ENCODE measurements around the gene ACSS3.

Gene ACSS3

DNA sequence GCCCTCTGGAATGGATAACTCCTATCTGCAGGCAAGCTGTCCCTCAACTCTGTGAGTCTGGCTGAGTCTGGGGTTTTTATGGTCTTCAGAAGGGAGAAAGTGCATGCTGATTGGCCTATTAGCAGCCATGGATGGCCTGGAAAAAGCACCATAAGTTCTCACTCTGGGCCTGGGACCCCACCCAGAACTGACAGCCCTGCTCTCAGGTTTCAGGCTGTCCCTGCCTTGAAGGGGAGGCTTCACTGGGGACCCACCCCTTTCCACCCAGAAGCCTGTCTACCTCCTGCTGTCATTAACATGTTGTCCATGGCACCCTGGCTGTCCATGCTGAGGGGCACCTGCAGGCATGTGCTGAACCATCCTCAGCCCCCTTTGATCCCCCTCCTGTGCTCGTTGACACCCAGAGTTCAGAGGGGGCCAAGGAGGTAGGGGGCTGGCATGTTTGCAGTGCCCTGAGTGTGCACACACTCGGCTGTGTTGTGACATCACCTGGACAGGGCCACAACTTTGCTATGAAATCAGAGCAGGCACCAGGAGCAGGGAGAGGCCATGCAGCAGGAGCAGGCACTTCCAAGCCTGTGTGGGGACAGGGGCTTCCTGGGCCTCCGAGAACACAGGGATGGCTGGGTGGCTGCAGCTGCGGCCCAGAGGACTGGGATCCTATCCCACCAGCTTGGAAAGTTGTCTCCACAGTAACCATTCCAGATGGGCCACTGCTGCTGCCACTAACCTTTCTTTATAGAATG, 84.7 kb downstream of the ACSS3 start:
- TF ChIP-seq, protein P1, sequence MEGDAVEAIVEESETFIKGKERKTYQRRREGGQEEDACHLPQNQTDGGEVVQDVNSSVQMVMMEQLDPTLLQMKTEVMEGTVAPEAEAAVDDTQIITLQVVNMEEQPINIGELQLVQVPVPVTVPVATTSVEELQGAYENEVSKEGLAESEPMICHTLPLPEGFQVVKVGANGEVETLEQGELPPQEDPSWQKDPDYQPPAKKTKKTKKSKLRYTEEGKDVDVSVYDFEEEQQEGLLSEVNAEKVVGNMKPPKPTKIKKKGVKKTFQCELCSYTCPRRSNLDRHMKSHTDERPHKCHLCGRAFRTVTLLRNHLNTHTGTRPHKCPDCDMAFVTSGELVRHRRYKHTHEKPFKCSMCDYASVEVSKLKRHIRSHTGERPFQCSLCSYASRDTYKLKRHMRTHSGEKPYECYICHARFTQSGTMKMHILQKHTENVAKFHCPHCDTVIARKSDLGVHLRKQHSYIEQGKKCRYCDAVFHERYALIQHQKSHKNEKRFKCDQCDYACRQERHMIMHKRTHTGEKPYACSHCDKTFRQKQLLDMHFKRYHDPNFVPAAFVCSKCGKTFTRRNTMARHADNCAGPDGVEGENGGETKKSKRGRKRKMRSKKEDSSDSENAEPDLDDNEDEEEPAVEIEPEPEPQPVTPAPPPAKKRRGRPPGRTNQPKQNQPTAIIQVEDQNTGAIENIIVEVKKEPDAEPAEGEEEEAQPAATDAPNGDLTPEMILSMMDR (conservative IDR thresholded peaks at IDR 0.05; ENCODE audit: control insufficient read depth, insufficient read depth, low read depth, low read length) = no peak
- H3K4me3 ChIP-seq (ENCODE audit: control insufficient read depth, low read depth, low read length) = no peak overlapping the region
- no peak for DNase-seq (ENCODE audit: low read depth)

DNA sequence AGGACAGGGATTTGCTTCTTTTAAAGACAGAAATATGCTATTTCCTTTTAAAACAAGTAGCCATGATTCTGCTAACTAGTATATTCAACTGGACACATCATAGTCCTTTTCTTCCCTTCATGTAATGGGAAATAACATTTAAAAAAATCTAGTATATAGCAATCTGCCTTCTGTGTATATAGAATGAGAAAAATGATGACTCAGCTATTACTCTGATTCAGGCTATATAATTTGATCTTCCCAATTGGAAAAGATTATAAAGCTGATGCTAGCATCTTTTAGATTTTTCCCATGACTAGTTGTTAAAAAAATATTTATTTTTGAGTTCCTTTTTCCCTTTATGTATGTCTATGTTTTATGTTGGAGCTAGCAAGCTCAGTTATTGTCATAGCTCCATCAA, 86.9 kb downstream of the ACSS3 start:
- no peak for DNase-seq (ENCODE audit: low read depth)
- no peak overlapping the region for H3K4me3 ChIP-seq (ENCODE audit: control insufficient read depth, low read depth, low read length)
- TF ChIP-seq, protein P1 (conservative IDR thresholded peaks at IDR 0.05; ENCODE audit: control insufficient read depth, insufficient read depth, low read depth, low read length) = no peak

DNA sequence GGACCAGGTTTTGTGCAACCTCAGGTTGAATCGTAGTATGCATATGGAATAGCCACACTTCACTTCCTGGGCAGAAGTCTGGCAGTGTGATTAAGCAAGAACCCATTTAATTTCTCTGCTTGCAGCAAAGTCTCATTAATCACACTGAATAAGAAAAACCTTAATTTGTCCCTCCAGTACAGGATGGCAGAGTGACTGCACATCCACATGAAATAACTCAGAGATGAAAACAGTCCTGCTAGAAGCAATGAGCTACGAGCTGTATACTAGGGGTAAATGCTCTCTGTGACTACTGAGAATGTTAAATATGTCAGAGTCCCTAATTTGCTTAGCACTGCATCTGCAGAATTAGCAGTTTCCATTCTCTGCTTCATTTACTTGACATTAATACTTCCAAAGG, 88.9 kb downstream of the ACSS3 start:
- TF ChIP-seq, protein P1 (conservative IDR thresholded peaks at IDR 0.05; ENCODE audit: control insufficient read depth, insufficient read depth, low read depth, low read length) = no peak
- DNase-seq (ENCODE audit: low read depth) = no peak
- no peak overlapping the region for H3K4me3 ChIP-seq (ENCODE audit: control insufficient read depth, low read depth, low read length)

DNA sequence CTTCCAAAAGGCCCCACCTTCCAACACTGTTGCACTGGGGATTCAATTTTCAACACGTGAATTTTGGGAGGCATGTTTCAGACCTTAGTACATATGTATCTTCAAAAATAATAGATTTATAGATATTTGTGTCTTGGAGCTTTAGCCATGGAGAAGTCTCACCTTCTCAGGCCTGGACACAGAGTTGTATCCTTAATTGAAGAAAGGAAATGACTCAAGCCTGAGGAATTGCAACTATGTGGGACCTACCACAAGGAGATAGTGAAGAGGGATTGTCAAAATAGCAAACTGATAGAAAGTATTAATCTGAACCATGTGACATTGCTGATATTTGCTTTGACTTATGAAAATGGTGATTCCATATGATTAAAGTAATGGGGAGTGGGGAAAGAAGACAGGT, 89.8 kb downstream of the ACSS3 start:
- TF ChIP-seq, protein P1 (conservative IDR thresholded peaks at IDR 0.05; ENCODE audit: control insufficient read depth, insufficient read depth, low read depth, low read length) = no peak
- H3K4me3 ChIP-seq (ENCODE audit: control insufficient read depth, low read depth, low read length) = no peak overlapping the region
- peak; percentile 20 for DNase-seq (ENCODE audit: low read depth)

DNA sequence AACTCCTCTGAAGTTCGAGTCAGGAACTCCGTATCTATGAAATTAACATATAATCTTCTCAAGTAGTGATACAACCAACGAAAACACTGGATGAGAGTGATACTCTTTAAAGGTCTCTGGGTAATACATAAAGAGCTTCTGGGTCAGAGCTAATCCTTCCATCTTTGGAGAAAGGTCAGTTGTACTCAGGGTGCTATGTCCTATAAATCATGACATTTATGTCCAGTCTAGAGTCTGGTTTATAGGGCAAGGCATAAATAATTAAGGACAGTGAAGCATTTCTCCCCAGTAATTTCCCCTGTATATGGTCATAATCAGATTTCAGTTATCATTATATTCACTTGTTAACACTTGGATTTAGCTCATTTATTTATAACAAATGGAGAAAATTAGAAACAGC, 90.6 kb downstream of the ACSS3 start:
- no peak for DNase-seq (ENCODE audit: low read depth)
- TF ChIP-seq, protein P1 (conservative IDR thresholded peaks at IDR 0.05; ENCODE audit: control insufficient read depth, insufficient read depth, low read depth, low read length) = no peak
- no peak overlapping the region for H3K4me3 ChIP-seq (ENCODE audit: control insufficient read depth, low read depth, low read length)

DNA sequence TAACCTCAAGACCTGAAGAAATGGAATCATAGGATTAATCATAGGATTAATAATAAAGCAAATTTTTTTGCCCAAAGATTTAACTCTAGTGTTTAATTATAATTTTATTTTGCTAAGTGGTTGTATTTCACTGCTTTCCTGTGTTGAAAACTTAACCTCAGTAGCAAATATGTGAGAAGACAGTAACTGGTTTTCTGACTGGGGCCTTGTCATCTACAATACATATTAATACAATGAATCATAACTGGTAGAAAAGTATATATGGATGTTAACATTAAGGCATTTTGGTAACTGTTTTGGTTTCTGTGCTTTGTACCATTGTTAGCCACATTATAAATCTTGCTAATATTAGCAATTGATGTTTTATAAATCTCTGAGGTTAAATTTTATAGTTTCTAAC, 92.2 kb downstream of the ACSS3 start:
- DNase-seq (ENCODE audit: low read depth) = peak; percentile 7
- TF ChIP-seq, protein P1 (conservative IDR thresholded peaks at IDR 0.05; ENCODE audit: control insufficient read depth, insufficient read depth, low read depth, low read length) = no peak
- no peak overlapping the region for H3K4me3 ChIP-seq (ENCODE audit: control insufficient read depth, low read depth, low read length)

Measured in fibroblast of mammary gland (primary cell).